HAP-1 (cell line): ENCODE results near the gene KRT82.

Source experiments
- DNase-seq, 2 experiments: peaks; one replicate each; pipeline ENCODE4 v3.0.0-alpha.2; 2016 to 2020; ENCODE audit warnings: low spot score in 2 of 2
- H3K27me3 ChIP-seq: fragments of 250-450 bp; sonication (Bioruptor Pico); 2 replicates; pipeline ENCODE4 v1.5.1; 2020; ENCODE audit warnings: low read depth, mild to moderate bottlenecking, moderate library complexity
- H3K36me3 ChIP-seq: fragments of 250-450 bp; sonication (Bioruptor Pico); replicated peaks from 2 replicates; pipeline ENCODE4 v1.5.1; 2020; ENCODE audit warnings: mild to moderate bottlenecking
- H3K4me1 ChIP-seq: fragments of 250-450 bp; sonication (Bioruptor Pico); 2 replicates; pipeline ENCODE4 v1.5.1; 2020; ENCODE audit warnings: mild to moderate bottlenecking
- H3K4me3 ChIP-seq: fragments of 250-450 bp; sonication (Bioruptor Pico); 2 replicates; pipeline ENCODE4 v1.5.1; 2020; ENCODE audit warnings: mild to moderate bottlenecking, moderate library complexity
- H3K9me3 ChIP-seq: fragments of 250-450 bp; sonication (Bioruptor Pico); 2 replicates; pipeline ENCODE4 v1.5.1; 2020; ENCODE audit warnings: mild to moderate bottlenecking, moderate library complexity
- in situ Hi-C: fragments of 300-500 bp; cut with MboI; formaldehyde crosslinking; loops from 3 replicates; pipeline ENCODE4 v1.14.3; 2020; ENCODE audit warnings: low sequenced_read_pairs, inconsistent platforms, mixed read lengths

Gene KRT82

DNA sequence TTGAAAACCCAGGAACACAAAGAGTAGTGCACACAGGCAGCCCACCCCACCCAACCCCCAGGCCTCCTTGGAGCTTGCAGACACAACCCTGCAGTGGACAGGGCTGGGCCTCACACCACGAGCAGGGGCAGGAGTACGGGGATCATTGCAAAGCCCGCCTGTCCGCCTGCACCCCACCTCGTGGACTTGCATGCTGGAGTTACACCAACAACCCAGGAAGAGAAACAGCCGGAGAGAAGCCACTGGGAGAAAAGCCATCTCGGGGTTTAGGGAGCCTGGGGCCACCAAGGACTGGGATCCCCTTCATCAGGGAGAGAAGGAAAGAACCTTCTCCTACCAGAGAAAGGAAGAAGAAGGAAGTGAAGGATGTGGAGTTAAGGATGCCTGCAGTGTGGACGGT, 28.9 kb downstream of the KRT82 start:
- in situ Hi-C loops, result loop anchor here (10.0 kb wide), 1 partner anchor 608 kb away; no protein-coding TSS in a partner anchor
- H3K4me1 ChIP-seq, result no peaks in the 10 kb centered on the region
- DNase-seq, result no peak
- 0 out of 2 replicates have a peak, but pooled peaks cover 2% of the 10 kb centered on the region for H3K9me3 ChIP-seq
- H3K36me3 ChIP-seq, result no peaks in the 10 kb centered on the region
- H3K27me3 ChIP-seq, result 0 out of 2 replicates have a peak, but pooled peaks cover 11% of the 10 kb centered on the region
- no peak overlapping the region for H3K4me3 ChIP-seq

DNA sequence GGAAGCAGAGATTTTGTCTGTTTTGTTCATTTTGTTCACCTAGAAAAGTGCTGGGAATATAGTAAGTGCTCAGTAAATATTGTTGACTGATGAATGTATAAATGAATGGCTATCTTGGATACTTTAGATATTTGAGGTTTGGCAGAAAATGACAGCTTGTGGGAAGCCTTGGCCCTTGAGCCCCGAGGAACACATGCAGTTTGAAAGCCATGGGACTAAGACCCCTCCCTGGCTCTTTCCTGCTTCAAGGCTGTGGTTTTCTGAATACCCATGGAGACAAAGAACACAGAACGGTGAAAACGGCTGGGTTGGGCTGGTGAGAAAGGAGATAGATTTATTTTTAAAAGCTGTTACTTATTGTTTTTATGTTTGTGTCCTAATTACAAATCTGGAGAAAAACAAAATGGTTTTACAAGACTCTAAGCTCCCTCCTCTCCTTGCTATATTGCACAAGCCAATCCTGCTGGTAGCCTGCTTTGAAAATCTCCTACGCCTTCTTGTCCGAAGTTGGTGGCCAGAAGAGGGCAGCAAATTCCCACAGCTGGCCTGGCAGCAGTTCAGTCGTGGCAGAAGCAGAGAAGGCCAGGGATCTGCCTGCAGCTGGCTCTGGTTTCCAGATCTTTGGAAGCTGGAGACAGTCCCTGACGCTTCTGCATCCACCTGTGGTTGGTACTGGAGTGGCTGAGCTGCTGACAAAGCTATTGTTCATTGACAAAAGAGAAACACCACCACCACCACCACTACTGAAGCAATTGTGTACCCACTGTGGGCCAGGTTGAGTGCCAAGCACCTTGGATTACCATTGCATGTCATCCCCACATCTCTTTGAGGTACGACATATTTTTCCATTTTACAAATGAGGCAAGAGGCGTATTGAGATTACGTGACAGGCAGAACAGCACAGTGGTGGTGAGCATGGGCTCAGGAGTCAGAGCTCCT, 33.6 kb downstream of the KRT82 start:
- no peaks in the 10 kb centered on the region for H3K4me1 ChIP-seq
- in situ Hi-C loops, result loop anchor here (10.0 kb wide), 1 partner anchor 612 kb away; no protein-coding TSS in a partner anchor

DNA sequence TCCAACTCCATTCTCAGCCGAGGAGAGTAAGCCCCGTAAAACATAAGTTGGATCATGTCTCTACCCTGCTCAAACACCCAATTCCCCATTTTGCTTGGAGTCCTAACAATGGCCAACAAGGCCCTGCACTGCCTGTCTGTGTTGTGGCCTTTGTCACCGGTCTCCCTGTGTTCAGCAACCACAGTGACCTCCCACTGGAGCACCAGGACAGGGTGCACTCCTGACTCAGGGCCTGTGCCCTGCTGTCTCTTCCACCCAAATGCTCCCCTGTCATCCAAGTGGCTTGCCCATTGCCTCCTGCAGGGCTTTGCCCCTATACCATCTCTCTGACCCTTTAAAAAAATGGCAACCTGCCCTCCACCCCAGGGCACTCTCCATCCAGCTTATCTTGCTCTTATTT, 34.4 kb downstream of the KRT82 start:
- in situ Hi-C loops, result loop anchor here (10.0 kb wide), 1 partner anchor 613 kb away; no protein-coding TSS in a partner anchor
- Histone ChIP-seq H3K9me3 (0 out of 2 replicates have a peak, but pooled peaks cover 2% of the 10 kb centered on the region), H3K4me3 (no peak overlapping the region), H3K27me3 (peaks cover 19% of the 10 kb centered on the region), H3K36me3 (no peaks in the 10 kb centered on the region), H3K4me1 (no peaks in the 10 kb centered on the region)
- DNase-seq, result no peak

More for the DNA sequence above, 33.6 kb downstream of the KRT82 start:
- 0 out of 2 replicates have a peak, but pooled peaks cover 2% of the 10 kb centered on the region for H3K9me3 ChIP-seq
- no peak overlapping the region for H3K4me3 ChIP-seq
- H3K36me3 ChIP-seq, result no peaks in the 10 kb centered on the region
- peaks cover 11% of the 10 kb centered on the region for H3K27me3 ChIP-seq
- DNase-seq, result peak; percentile 57 to 79

GRCh38 chr12:52370926-52371608, 35.1 kb downstream of the KRT82 start:
- in situ Hi-C loops, result loop anchor here (10.0 kb wide), 1 partner anchor 614 kb away; no protein-coding TSS in a partner anchor
- no peaks in the 10 kb centered on the region for H3K4me1 ChIP-seq
- no peak for DNase-seq
- H3K36me3 ChIP-seq, result no peaks in the 10 kb centered on the region
- H3K27me3 ChIP-seq, result peaks cover 20% of the 10 kb centered on the region
- 0 out of 2 replicates have a peak, but pooled peaks cover 2% of the 10 kb centered on the region for H3K9me3 ChIP-seq
- H3K4me3 ChIP-seq, result no peak overlapping the region

DNA sequence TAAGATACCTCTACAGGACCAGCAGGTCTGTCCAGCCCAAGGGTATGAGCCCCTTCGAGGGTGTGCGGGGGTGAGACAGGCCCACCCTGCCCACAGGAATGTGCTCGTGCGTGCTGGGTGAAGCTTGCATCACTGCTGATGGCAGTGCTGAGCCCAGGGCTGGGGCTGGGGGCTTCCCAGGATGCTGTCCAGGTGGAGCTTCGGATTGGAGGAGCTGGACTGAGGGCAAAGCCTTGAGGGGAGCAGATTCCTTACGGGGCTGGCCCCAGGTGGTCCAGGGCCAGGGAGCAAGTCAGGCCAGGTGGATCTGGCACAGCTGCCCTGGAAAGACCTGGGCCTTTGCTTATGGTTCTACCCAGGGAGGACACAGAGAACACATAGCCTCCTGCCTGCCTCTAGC, 36.3 kb downstream of the KRT82 start:
- Histone ChIP-seq H3K36me3 (no peaks in the 10 kb centered on the region), H3K4me1 (no peaks in the 10 kb centered on the region), H3K4me3 (no peak overlapping the region), H3K27me3 (peaks cover 25% of the 10 kb centered on the region), H3K9me3 (0 out of 2 replicates have a peak, but pooled peaks cover 2% of the 10 kb centered on the region)
- in situ Hi-C loops, result loop anchor here (10.0 kb wide), 2 partner anchors 505 to 615 kb away; no protein-coding TSS in a partner anchor
- DNase-seq, result no peak

DNA sequence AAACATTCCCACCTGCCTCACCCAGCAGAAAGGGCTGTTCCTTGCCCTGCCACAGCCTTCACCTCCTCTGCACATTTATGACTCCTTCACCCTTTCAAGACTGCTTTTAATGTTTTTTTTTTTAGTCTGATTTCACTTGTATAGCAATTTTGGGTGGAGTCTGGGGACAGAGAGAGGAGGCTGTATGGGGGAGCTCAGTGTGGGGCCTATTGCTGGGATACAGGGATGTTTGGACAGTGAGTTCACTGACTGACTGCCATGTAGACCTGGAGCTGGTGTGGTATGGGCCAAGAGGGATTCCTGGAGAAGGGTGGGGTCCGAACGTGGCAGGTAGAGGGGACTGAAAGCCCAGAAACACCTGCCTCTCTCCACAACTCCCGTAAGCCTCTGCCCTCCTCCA, 36.9 kb downstream of the KRT82 start:
- no peak overlapping the region for H3K4me3 ChIP-seq
- H3K4me1 ChIP-seq, result no peaks in the 10 kb centered on the region
- H3K36me3 ChIP-seq, result no peaks in the 10 kb centered on the region
- in situ Hi-C loops, result loop anchor here (10.0 kb wide), 1 partner anchor 506 kb away; no protein-coding TSS in a partner anchor
- no peak for DNase-seq
- 0 out of 2 replicates have a peak, but pooled peaks cover 1% of the 10 kb centered on the region for H3K9me3 ChIP-seq
- H3K27me3 ChIP-seq, result peaks cover 21% of the 10 kb centered on the region

DNA sequence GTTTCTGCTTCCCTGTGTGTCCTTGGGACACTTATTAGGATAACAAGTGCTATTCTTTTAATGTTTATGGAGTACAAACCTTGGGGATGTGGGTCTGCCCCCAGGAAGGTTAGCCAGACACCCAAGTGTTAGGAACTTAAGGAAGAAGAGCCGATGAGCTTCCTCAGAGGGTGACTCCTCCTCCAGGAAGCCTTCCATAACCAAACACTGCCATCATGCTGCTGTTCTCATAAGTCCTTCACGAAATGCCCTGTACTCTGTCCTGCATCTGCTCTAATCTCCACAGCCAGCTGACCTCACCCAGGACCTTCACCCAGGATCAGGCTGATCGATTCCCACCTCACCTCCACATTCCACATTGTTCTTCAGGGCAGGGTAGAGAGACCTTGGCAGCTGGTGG, 37.6 kb downstream of the KRT82 start:
- Histone ChIP-seq H3K4me3 (no peak overlapping the region), H3K4me1 (no peaks in the 10 kb centered on the region), H3K36me3 (no peaks in the 10 kb centered on the region), H3K9me3 (no peaks in the 10 kb centered on the region), H3K27me3 (peaks cover 21% of the 10 kb centered on the region)
- in situ Hi-C loops, result loop anchor here (10.0 kb wide), 1 partner anchor 506 kb away; no protein-coding TSS in a partner anchor
- DNase-seq, result no peak

DNA sequence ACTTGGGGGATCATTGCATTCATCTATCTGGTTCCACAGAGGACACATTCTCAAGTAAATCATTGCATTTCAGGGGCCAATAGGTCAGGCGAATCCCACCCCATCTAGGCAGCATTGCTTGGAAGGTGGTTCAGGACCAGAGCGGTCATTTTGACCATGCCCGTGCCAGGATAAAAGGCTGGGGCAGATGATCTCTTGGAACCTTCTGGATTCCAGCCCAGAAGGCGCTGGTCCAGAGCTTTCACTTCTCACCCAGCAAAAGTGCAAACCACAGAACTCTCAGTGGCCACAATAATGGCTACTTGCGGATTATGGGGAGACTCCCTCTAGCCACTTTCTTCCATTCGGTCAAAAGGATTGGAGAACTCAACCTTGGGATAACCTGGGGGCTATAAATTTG, 38.3 kb downstream of the KRT82 start:
- no peaks in the 10 kb centered on the region for H3K36me3 ChIP-seq
- DNase-seq, result no peak
- peaks cover 21% of the 10 kb centered on the region for H3K27me3 ChIP-seq
- in situ Hi-C loops, result loop anchor here (10.0 kb wide), 1 partner anchor 507 kb away; no protein-coding TSS in a partner anchor
- H3K9me3 ChIP-seq, result no peaks in the 10 kb centered on the region
- H3K4me3 ChIP-seq, result no peak overlapping the region
- H3K4me1 ChIP-seq, result no peaks in the 10 kb centered on the region

DNA sequence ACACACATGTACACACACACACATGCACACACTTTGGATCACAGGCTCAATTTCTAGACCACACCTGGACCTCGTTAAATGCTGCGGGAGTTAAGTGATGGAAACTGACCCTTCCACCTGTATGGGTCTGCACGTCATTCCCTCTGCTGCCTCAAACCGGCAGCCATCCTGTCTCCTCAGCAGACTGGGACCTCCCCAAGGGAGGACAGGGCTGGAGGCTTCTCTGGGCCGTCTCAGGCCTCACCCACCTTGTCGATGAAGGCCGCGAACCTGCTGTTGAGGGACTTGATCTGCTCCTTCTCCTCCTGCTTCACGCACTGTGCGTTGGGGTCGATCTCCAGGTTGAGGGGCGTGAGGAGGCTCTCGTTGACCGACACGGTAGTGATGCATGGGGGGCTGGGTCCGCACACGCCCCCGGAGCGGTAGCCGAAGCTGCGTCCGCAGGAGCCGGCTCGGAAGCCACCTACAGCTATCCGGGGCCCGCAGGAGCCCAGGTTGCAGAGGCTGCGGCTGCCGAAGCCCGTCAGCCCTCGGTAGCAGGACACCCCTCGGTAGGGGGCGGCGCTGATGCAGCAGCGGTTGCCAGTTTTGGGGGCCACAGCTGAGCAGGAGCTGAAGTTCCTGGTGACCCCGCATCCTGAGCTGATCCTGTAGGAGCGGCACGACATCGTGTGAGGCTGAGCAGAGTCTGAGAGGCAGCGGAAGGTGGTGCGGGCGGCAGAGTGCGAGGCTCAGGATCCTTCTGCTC, 39.2 kb downstream of the KRT82 start, which contains the start of gene KRT85:
KRT85 (minus strand) TSS at position 744 of the 748 bp plus-strand sequence; CDS start at position 668, 76 bp downstream.
- no peaks in the 10 kb centered on the region for H3K9me3 ChIP-seq
- no peak for DNase-seq
- in situ Hi-C loops, result loop anchor here (10.0 kb wide), 1 partner anchor 508 kb away; no protein-coding TSS in a partner anchor
- H3K4me3 ChIP-seq, result no peak within 1 kb of the TSS
- peaks cover 21% of the 10 kb centered on the region for H3K27me3 ChIP-seq
- no peaks in the 10 kb centered on the region for H3K36me3 ChIP-seq
- no peaks in the 10 kb centered on the region for H3K4me1 ChIP-seq

GRCh38 chr12:52364901-52365489, 41.1 kb downstream of the KRT82 start:
- no peak for DNase-seq
- Histone ChIP-seq H3K9me3 (no peaks in the 10 kb centered on the region), H3K36me3 (no peaks in the 10 kb centered on the region), H3K27me3 (peaks cover 21% of the 10 kb centered on the region), H3K4me3 (no peak overlapping the region), H3K4me1 (no peaks in the 10 kb centered on the region)
- in situ Hi-C loops, result loop anchor here (10.0 kb wide), 1 partner anchor 510 kb away; no protein-coding TSS in a partner anchor

DNA sequence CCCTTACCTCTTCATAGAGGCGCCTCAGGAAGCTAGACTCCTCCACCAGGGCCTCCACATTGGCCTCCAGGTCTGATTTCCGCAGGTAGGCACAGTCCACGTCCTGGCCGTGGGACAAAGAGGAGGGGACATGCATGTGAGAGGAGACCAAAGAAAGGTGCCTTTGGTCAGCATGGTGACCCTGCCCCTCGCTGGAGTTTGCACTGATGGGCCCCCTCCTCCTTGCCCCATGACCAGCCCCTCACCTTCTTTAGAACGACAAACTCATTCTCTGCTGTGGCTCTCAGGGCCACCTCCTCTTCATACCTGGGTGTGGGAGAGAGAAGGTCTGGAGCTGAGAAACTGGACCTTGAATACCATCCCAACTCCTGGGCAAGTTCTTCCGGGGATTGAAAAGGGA, 42.1 kb downstream of the KRT82 start:
- DNase-seq, result no peak
- H3K27me3 ChIP-seq, result peaks cover 21% of the 10 kb centered on the region
- no peak overlapping the region for H3K4me3 ChIP-seq
- no peaks in the 10 kb centered on the region for H3K4me1 ChIP-seq
- H3K36me3 ChIP-seq, result no peaks in the 10 kb centered on the region
- H3K9me3 ChIP-seq, result no peaks in the 10 kb centered on the region
- in situ Hi-C loops, result loop anchor here (10.0 kb wide), 1 partner anchor 511 kb away; no protein-coding TSS in a partner anchor

GRCh38 chr12:52363111-52363679, 42.9 kb downstream of the KRT82 start:
- in situ Hi-C loops, result loop anchor here (10.0 kb wide), 1 partner anchor 512 kb away; no protein-coding TSS in a partner anchor
- DNase-seq, result no peak
- H3K36me3 ChIP-seq, result no peaks in the 10 kb centered on the region
- H3K4me3 ChIP-seq, result no peak overlapping the region
- no peaks in the 10 kb centered on the region for H3K9me3 ChIP-seq
- peaks cover 21% of the 10 kb centered on the region for H3K27me3 ChIP-seq
- no peaks in the 10 kb centered on the region for H3K4me1 ChIP-seq
